Measurements from ENCODE around the gene BHLHA9.
"Not testable (repeated sequence)": the region's sequence is repeated elsewhere in the genome, so short reads cannot be mapped to it uniquely, and the experiment has no call there.

The BHLHA9 gene

DNA sequence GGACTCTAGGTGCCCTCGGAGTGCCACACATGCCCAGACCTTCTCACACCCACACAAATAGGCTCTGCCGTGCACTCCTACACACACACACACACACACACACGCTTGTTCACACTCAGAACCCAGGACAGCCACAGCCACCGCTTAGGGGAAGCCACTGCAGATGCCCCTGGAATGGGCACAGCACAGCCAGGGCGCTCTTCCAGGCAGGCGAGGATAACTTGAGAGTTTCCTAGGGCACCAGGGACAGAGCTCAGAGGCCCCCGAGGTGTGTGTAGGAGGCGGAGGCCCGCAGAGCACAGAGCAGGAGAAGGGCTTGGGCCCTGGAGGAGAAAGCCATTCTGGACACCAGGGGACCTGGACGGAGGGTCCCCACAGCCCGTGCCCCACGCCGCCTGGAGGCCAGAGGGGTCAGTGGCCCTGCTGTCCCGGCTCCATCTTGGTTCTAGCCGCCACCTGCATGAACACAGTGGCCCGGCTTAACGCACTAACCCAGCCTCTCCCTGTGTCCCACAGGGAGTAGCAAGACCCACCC, 30.2 kb downstream of the BHLHA9 start:
- DNase-seq (ENCODE audit: low read depth) = no peak

DNA sequence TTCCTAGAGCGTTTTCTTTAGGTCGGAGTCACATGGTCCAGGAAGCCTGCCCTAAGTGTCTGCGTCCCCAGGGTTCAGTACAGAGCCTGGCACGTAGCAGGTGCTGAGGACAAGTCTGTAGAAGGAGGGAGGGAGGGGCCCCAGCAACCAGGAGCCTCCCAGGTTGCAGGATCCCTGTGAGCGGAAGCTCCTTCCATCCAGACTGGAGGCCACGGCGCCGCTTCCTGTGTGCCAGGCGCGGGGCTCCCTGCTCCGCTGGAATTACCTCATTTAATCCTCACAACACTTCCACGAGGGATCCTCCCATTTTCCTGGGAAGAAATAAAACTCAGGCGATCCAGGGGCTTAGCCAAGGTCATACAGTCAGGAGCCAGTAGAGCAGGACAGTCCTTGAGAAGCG, 31.3 kb downstream of the BHLHA9 start:
- no peak for DNase-seq (ENCODE audit: low read depth)

DNA sequence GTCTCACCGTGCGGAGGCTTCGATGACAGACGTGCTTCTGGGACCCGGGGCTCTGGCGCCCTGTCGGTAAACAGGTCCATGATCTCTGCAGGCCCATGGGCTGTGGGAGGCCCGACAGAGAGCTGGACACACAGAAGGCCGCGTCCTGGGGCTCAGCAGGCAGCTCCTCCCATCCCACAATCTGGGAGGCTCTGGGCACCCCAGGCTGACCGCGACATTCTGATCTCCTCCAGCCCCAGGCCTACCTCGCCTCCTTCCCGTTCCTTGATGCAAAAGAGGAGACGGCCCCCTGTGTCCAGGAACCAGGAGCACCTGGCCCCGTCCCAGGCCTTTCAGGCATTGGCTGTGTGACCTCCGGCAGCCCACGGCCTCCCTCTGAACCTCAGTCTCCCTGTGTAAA, 32.5 kb downstream of the BHLHA9 start:
- no peak for DNase-seq (ENCODE audit: low read depth)

DNA sequence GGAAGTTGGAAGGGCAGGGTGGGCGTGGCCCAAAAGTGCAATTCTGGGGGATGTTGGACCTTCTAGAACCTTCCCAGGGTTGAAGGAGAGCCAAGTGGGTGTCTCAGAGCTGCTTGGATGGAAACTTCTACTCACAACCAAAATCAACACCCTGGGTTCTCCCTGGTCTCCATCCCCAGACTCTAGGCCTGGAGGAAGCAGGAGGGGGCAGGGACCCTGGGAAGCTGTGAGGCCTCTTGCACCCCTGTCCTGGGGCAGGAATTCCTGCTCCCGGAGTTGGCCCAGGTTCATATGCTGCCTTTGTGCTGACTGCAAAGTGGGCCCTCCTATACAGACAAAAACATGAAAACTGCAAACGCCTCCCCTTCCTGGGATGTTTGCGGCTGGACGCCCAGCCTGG, 34.3 kb downstream of the BHLHA9 start:
- no peak for DNase-seq (ENCODE audit: low read depth)

DNA sequence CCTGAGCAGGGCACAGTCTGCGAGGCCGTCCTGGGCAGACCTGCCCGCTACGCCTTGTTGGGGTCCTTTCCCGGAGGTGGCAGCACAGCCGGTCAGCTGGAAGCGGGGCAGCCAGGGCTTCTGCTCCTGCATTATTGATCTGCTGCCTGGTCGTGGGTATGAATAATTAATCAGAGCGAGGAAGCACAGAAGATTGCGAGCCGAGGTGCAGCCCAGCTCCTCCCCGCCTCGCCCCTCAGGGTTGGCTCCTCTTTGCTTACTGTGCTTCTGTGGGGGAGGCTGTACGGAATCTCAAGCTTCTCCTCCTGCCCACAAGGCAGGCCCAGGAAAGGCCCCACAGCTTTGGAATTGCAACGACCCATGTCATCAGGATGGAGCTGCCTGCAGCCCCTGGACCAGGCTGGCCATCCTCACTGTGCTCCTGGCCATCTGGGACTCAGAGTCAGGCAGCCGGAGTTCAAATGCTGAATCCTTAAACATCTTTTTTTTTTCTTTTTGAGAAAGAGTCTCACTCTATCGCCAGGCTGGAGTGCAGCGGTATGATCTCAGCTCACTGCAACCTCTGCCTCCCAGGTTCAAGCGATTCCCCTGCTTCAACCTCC, 34.8 kb downstream of the BHLHA9 start:
- no peak for DNase-seq (ENCODE audit: low read depth)

- DNase-seq (ENCODE audit: low read depth) = not testable (repeated sequence)
These were observed 37.6 kb downstream of the BHLHA9 start for GRCh38 chr17:1307829-1308228.

DNA sequence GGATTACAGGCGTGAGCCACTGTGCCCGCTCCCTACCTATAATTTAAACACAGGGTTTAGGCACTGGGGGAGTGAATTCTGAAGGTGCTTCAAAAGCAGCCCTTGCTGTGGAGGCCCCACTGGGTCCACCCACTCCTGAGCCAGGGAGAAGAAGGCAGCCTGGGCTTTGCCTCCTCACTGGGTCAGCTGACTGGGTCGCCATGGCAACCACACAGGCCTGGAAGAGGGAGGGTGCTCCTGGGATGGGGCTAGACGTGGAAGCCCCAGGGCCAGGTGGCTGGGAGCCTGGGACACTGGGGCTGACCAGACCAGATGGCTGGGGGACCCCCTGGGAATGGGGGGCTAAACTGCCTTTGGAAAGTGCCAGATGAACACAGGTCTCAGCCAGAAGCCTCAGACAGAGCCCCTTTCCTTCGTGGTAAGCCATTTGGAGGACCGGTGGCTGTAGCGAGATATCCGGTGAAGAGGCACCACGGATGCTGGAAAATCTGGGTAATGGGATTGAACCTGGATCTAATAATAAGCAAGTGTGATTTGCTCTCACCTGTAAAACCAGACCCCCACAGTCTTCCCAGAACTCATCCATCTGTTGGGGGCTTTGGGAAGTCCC, 42.1 kb downstream of the BHLHA9 start:
- no peak for DNase-seq (ENCODE audit: low read depth)

- DNase-seq (ENCODE audit: low read depth) = no peak
These were observed 43.2 kb downstream of the BHLHA9 start for GRCh38 chr17:1313270-1314005.

DNA sequence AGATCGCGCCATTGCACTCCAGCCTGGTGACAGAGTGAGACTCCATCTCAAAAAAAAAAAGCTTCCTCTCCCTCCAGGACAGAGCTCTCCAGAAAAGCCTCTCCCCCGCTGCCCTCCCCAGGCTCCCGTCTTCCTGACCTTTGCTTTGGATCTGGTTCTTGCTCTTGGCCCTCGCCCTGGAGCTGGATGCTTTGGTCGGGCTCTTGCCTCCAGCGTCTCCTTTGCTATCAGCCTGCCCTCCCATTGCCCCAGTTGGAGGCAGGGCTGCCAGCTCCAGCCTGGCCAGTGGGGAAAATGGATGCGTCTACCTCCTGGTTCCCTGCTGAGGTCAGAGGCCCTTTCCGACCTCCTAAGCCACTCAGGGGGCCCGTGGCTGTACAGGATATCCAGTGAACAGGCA, 45.2 kb downstream of the BHLHA9 start:
- no peak for DNase-seq (ENCODE audit: low read depth)

GRCh38 chr17:1315891-1316403, 45.7 kb downstream of the BHLHA9 start:
- no peak for DNase-seq (ENCODE audit: low read depth)
